Ureter (tissue), 1 donor: ENCODE results near the gene SELENOF. TPM values are rescaled to one million over a fixed set of nuclear protein-coding genes. Genes with fewer than 3 reads are reported as not detected.
"Not testable (repeated sequence)": the region's sequence is repeated elsewhere in the genome, so short reads cannot be mapped to it uniquely, and the experiment has no call there.

Experiments
- DNase-seq: peaks from one replicate; pipeline ENCODE4 v3.0.0-alpha.2; 2020; ENCODE audit warnings: low spot score
- total RNA-seq: library from RNA; stranded (reverse); gene quantifications from one replicate; pipeline ENCODE4 v1.2.4, GENCODE V29; 2023
- donor health status: DM: yes; HTN: yes; CAD: no.

The SELENOF gene
- total RNA-seq, 1 donor from 2014 or later = 192 TPM

DNA sequence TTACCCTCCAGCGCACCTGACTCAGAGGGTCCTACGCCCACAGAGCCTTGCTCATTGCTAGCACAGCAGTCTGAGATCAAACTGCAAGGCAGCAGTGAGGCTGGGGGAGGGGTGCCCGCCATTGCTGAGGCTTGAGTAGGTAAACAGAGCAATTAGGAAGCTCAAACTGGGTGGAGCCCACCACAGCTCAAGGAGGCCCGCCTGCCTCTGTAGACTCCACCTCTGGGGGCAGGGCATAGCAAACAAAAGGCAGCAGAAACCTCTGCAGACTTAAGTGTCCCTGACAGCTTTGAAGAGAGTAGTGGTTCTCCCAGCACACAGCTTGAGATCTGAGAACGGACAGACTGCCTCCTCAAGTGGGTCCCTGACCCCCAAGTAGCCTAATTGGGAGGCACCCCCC is 99.8 kb downstream of the SELENOF start:
- not testable (repeated sequence) for DNase-seq

Other genes starting within 250 kb of the SELENOF start
- 101 TPM for gene SH3GLB1, start 209.6 kb downstream of the SELENOF start, total RNA-seq
- 25.6 TPM for gene HS2ST1, start 509 bp upstream of the SELENOF start, total RNA-seq